Upper lobe of right lung (tissue), 1 donor: ENCODE measurements around the gene STARD9. TPM values are rescaled to one million over a fixed set of nuclear protein-coding genes. Genes with fewer than 3 reads are reported as not detected.

ENCODE experiments used
- ATAC-seq: fragments of 200-7000 bp; cut with Tn5 transposase; one replicate; pipeline ENCODE4 v1.9.1; 2020; ENCODE audit warnings: mild to moderate bottlenecking, moderate library complexity
- DNase-seq: peaks from one replicate; pipeline ENCODE4 v3.0.0-alpha.2; 2020
- H3K27ac ChIP-seq: fragments of 200-600 bp; one replicate; pipeline ENCODE4 v1.8.0; 2022
- H3K27me3 ChIP-seq: fragments of 200-600 bp; one replicate; pipeline ENCODE4 v1.8.0; 2022; ENCODE audit warnings: mild to moderate bottlenecking
- H3K36me3 ChIP-seq: fragments of 200-600 bp; one replicate; pipeline ENCODE4 v1.8.0; 2022
- H3K4me1 ChIP-seq: fragments of 200-600 bp; one replicate; pipeline ENCODE4 v1.8.0; 2022
- H3K4me3 ChIP-seq: fragments of 200-600 bp; one replicate; pipeline ENCODE4 v1.8.0; 2022; ENCODE audit warnings: mild to moderate bottlenecking
- H3K9me3 ChIP-seq: fragments of 200-600 bp; one replicate; pipeline ENCODE4 v1.8.0; 2022
- intact Hi-C: fragments of 100-400 bp; cut with DNase I; formaldehyde crosslinking; loops from one replicate; pipeline ENCODE4 v1.11.0; 2022
- total RNA-seq: library from RNA; stranded (reverse); fragmentation: NEBNext Ultra II Directional; extraction: Animal tissue kit (Norgen Biotek cat#: 25700); gene quantifications from one replicate; pipeline ENCODE4 v1.2.1, GENCODE V29; 2021
- TF ChIP-seq, protein P1 (sequence below): fragments of 200-600 bp; IDR thresholded peaks from one replicate; pipeline ENCODE4 v1.8.0; 2022; ENCODE audit warnings: antibody characterized with exemption
- donor health status: DM: no; HTN: yes; CAD: no; lungs with severe emphysema.

STARD9 gene
- total RNA-seq, 1 donor from 2014 or later: 15.4 TPM

DNA sequence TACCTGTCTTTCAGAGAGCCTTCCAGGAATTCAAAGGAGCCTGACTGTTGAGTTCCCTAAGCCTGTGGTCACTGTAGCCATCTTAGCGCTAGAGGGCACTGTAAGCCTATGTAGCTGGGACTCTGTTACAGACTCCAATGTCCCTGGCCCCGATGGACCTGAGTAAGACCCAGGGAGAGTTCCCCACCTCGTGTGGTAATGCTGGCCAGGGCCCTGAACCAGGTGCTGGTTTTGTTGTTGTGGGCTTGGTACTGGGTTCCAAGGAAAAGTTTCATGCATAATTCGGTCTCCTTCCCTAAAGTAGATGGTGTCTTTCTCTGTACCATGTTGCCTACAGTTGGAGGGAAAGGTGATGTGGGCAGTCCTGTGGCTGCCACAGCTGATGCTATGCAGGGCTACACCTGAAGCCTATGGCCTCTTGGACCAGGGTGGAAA lies 129.1 kb downstream of the STARD9 start:
- intact Hi-C loops: loop anchor here (10.0 kb wide), 1 partner anchor 220 kb away; the partner anchor contains the start of gene TTBK2
- TF ChIP-seq, protein P1, sequence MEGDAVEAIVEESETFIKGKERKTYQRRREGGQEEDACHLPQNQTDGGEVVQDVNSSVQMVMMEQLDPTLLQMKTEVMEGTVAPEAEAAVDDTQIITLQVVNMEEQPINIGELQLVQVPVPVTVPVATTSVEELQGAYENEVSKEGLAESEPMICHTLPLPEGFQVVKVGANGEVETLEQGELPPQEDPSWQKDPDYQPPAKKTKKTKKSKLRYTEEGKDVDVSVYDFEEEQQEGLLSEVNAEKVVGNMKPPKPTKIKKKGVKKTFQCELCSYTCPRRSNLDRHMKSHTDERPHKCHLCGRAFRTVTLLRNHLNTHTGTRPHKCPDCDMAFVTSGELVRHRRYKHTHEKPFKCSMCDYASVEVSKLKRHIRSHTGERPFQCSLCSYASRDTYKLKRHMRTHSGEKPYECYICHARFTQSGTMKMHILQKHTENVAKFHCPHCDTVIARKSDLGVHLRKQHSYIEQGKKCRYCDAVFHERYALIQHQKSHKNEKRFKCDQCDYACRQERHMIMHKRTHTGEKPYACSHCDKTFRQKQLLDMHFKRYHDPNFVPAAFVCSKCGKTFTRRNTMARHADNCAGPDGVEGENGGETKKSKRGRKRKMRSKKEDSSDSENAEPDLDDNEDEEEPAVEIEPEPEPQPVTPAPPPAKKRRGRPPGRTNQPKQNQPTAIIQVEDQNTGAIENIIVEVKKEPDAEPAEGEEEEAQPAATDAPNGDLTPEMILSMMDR: peak; percentile 83
- Histone ChIP-seq H3K27me3 (no peaks in the 10 kb centered on the region), H3K4me3 (no peak overlapping the region), H3K9me3 (no peaks in the 10 kb centered on the region), H3K4me1 (no peaks in the 10 kb centered on the region), H3K36me3 (no peaks in the 10 kb centered on the region), H3K27ac (no peak overlapping the region)
- ATAC-seq: peak; percentile 99
- peak; percentile 61 for DNase-seq

DNA sequence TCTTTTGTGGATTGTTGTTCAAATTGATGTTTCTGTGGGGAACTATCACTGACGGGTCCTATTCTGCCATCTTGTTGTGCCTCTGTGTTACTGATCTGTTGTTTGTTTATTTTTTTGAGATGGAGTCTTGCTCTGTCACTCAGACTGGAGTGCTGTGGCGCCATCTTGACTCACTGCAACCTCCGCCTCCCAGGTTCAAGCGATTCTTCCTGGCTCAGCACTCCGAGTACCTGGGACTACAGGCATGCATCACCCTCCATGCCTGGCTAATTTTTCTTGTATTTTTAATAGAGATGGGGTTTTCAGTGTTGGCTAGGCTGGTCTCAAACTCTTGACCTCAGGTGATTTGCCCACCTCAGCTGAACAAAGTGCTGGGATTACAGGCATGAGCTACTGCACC lies 129.9 kb downstream of the STARD9 start:
- intact Hi-C loops: loop anchor here (10.0 kb wide), 1 partner anchor 219 kb away; the partner anchor contains the start of gene TTBK2

DNA sequence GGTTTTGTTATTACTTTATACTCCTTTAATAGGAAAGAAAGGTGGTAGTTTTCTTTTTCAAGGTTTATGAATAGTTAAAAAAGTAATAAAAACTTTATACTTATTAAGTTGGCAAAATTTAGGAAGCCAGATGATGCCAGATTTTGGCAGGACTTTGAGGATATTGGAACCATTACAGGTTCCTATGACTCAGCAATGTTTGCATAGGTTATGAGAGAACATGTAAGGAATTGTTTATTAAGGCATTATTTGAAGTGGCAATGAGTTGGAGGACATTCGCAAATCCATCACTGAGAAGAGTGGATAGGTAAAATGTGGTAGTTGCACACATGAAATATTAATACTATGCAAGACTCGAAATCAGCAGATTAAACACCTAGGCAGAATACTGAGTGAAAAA lies 131.7 kb downstream of the STARD9 start:
- TF ChIP-seq, protein P1: no peak
- intact Hi-C loops: loop anchor here (10.0 kb wide), 1 partner anchor 218 kb away; the partner anchor contains the start of gene TTBK2
- Histone ChIP-seq H3K27ac (no peak overlapping the region), H3K4me3 (no peak overlapping the region), H3K4me1 (no peaks in the 10 kb centered on the region), H3K27me3 (no peaks in the 10 kb centered on the region), H3K36me3 (no peaks in the 10 kb centered on the region), H3K9me3 (no peaks in the 10 kb centered on the region)
- DNase-seq (no peak), ATAC-seq (peak; percentile 39)

More for the DNA sequence above, 129.9 kb downstream of the STARD9 start:
- no peak for ATAC-seq
- H3K4me3 ChIP-seq: no peak overlapping the region
- no peaks in the 10 kb centered on the region for H3K36me3 ChIP-seq
- DNase-seq: no peak
- no peaks in the 10 kb centered on the region for H3K4me1 ChIP-seq
- no peak overlapping the region for H3K27ac ChIP-seq
- H3K27me3 ChIP-seq: no peaks in the 10 kb centered on the region
- H3K9me3 ChIP-seq: no peaks in the 10 kb centered on the region
- TF ChIP-seq, protein P1: no peak

DNA sequence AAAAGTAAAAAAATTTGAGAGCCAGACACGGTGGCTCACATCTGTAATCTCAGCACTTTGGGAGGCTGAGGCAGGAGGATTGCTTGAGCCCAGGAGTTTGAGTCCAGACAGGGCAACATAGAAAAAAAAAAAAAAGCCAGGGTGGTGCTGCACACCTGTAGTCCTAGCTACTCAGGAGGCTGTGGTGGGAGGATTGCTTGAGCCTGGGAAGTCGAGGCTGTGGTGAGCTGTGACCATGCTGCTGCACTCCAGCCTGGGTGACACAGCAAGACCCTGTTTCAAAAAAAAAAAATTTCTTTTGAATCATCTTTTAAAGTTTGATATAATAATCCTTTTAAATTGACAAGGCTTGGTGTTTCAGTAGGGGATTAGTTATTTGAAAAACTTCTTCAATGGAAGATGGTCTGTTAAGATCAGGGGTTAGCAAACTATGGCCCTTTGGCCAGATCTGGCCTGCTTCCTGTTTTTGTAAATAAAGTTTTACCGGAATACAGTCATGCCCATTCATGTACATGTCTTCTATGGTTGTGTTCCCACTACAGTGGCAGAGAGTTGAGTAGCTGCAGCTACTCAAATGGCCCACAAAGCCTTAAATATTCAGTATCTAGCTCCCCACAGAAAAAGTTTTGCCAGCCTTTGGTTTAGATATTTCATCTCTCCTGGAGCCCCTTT lies 132.6 kb downstream of the STARD9 start:
- DNase-seq (no peak), ATAC-seq (no peak)
- Histone ChIP-seq H3K27ac (no peak overlapping the region), H3K9me3 (no peaks in the 10 kb centered on the region), H3K4me3 (no peak overlapping the region), H3K4me1 (no peaks in the 10 kb centered on the region), H3K36me3 (no peaks in the 10 kb centered on the region), H3K27me3 (no peaks in the 10 kb centered on the region)
- intact Hi-C loops: loop anchor here (10.0 kb wide), 1 partner anchor 217 kb away; the partner anchor contains the start of gene TTBK2
- TF ChIP-seq, protein P1: no peak

DNA sequence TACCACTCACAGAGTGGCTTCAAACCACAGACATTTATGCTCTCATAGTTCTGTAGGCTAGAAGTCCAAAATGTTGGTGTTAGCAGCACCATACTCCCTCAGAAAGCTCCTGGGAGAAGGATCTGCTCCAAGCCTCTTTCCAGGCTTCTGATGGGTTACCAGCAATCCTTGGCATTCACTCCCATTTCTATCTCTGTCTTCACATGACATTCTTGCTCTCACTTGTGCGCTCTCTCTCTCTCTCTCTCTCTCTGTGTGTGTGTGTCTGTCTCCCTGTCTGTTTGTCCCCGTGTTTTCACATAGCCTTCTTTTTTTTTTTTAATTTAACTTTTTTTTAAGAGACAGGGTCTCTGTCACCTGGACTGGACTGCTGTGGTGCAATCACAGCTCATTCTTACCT lies 135.3 kb downstream of the STARD9 start:
- no peak overlapping the region for H3K27ac ChIP-seq
- ATAC-seq (no peak), DNase-seq (no peak)
- no peak overlapping the region for H3K4me3 ChIP-seq
- H3K4me1 ChIP-seq: no peaks in the 10 kb centered on the region
- H3K36me3 ChIP-seq: no peaks in the 10 kb centered on the region
- intact Hi-C loops: no loop called here
- H3K27me3 ChIP-seq: no peaks in the 10 kb centered on the region
- TF ChIP-seq, protein P1: no peak
- no peaks in the 10 kb centered on the region for H3K9me3 ChIP-seq
